Measurements from ENCODE around the gene ACE2. TPM values are rescaled to one million over a fixed set of nuclear protein-coding genes. Genes with fewer than 3 reads are reported as not detected.

ACE2 gene
- total RNA-seq, 1 experiment from 2014 or later, result not detected

GRCh38 chrX:15623054-15623453 lies 22.3 kb upstream of the ACE2 start:
- H3K56ac ChIP-seq (ENCODE audit: insufficient read length, low read depth, low read length), result no peak overlapping the region
- no peak overlapping the region for H2BK20ac ChIP-seq (ENCODE audit: low read depth, low read length, poor library complexity, severe bottlenecking)
- no peak overlapping the region for H4K8ac ChIP-seq (replicated peaks; ENCODE audit: insufficient read length, low read depth, low read length)
- H2BK15ac ChIP-seq (ENCODE audit: low read depth, low read length), result no peak overlapping the region
- WGBS (ENCODE audit: extremely low coverage, insufficient read length, low lambda C conversion rate), result no CpG with 5 or more reads among the region's 1 CpG
- no peak overlapping the region for H3K23ac ChIP-seq (ENCODE audit: insufficient read length, low read depth, low read length)
- no peak for TF ChIP-seq CTCF (conservative IDR thresholded peaks at IDR 0.05)
- no peaks in the 10 kb centered on the region for H3K27me3 ChIP-seq (ENCODE audit: insufficient read depth, low read length)
- H3K14ac ChIP-seq (ENCODE audit: insufficient read depth, low read length), result no peak overlapping the region
- no peak overlapping the region for H2AFZ ChIP-seq (ENCODE audit: low read length)
- Mint-ChIP-seq H3K4me3 (no peak overlapping the region), H3K27me3 (ENCODE audit: low read depth) (no peaks in the 10 kb centered on the region), H3K27ac (no peak overlapping the region), H3K4me1 (peaks cover 0 to 8% of the 10 kb centered on the region in 2 experiments; a peak in 1 of 4 replicates), H3K9me3 (no peaks in the 10 kb centered on the region), H3K36me3 (ENCODE audit: insufficient read depth in 1 of 3, low read depth in 3 of 3) (no peaks in the 10 kb centered on the region)
- H3K79me1 ChIP-seq (ENCODE audit: insufficient read depth, low read depth, low read length, poor library complexity, severe bottlenecking), result no peaks in the 10 kb centered on the region
- H3K4me2 ChIP-seq (ENCODE audit: insufficient read depth, insufficient read length, low read length), result no peak overlapping the region
- no peaks in the 10 kb centered on the region for H3K4me1 ChIP-seq (ENCODE audit: insufficient read depth, low read length)
- no peaks in the 10 kb centered on the region for H3K9me3 ChIP-seq (ENCODE audit: control insufficient read depth, low read depth, low read length)
- no peak overlapping the region for H3K18ac ChIP-seq (ENCODE audit: insufficient read length, low read depth, low read length)
- H3K27ac ChIP-seq (ENCODE audit: insufficient read length, low read depth, low read length), result no peak overlapping the region
- no peak for DNase-seq
- no peak overlapping the region for H4K91ac ChIP-seq (ENCODE audit: insufficient read length, low read depth, low read length)
- H3K9ac ChIP-seq (ENCODE audit: extremely low read depth, insufficient read length, low read length), result no peak overlapping the region
- no peak overlapping the region for H4K5ac ChIP-seq (ENCODE audit: insufficient read length, low read depth, low read length)
- no peak overlapping the region for H2AK5ac ChIP-seq (ENCODE audit: insufficient read length, low read length)
- no peaks in the 10 kb centered on the region for H3K79me2 ChIP-seq (ENCODE audit: insufficient read depth, low read length)
- H2BK120ac ChIP-seq (ENCODE audit: low read depth, low read length, poor library complexity, severe bottlenecking), result no peak overlapping the region
- no peak overlapping the region for H3T11ph ChIP-seq (ENCODE audit: low read length)
- H4K20me1 ChIP-seq (ENCODE audit: control insufficient read depth, insufficient read depth, insufficient read length), result no peaks in the 10 kb centered on the region
- no peak overlapping the region for H2BK12ac ChIP-seq (ENCODE audit: insufficient read length, low read depth, low read length)
- no peaks in the 10 kb centered on the region for H3K23me2 ChIP-seq (ENCODE audit: insufficient read length, low read depth, low read length, poor library complexity, severe bottlenecking)
- no peak overlapping the region for H3K4ac ChIP-seq (ENCODE audit: low read depth, low read length)
- H2BK5ac ChIP-seq (ENCODE audit: insufficient read length, low read length), result no peak overlapping the region

All from H9 (cell line).